GM20431 (cell line): ENCODE results near the gene NLGN1.
"Not testable (repeated sequence)": the region's sequence is repeated elsewhere in the genome, so short reads cannot be mapped to it uniquely, and the experiment has no call there.

ENCODE experiments used
- in situ Hi-C: fragments of 300-500 bp; cut with MseI, MboI; formaldehyde crosslinking; loops from one replicate; pipeline ENCODE4 v1.15.0; 2020; ENCODE audit warnings: low sequenced_read_pairs; ENCODE audit not compliant: unreplicated experiment

NLGN1 gene

GRCh38 chr3:174170248-174170647 is 772.7 kb downstream of the NLGN1 start:
- in situ Hi-C loops: no loop called here

DNA sequence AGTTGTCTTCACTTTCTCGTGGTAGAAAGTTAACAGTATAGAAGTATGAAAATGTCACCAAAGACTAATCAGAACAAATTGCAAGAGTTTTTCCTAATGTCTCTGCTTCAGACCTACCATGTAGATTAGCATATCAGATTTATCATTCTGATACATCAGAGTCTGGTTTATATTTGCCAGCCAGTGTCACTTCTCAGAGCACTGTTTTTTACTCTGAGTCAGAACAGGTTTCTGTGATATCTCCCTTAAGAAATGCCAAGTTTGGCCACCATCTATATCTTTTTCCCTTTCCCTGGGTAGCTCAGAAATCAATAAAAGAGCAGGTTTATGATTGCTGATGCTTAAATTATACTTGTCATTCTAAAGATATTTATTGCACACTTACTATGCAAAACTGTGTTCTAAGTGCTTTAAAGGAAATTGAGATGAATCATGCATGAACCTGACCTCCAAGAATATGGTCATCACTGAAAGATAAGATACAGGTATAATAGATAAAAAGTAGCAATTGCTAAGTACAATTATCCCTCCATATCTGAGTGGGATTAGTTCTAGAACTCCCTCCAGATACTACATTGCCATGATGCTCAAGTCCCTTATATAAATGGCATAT is 788.9 kb downstream of the NLGN1 start:
- in situ Hi-C loops: no loop called here

- in situ Hi-C loops: no loop called here
Measured at GRCh38 chr3:174191380-174191779, 793.8 kb downstream of the NLGN1 start.

DNA sequence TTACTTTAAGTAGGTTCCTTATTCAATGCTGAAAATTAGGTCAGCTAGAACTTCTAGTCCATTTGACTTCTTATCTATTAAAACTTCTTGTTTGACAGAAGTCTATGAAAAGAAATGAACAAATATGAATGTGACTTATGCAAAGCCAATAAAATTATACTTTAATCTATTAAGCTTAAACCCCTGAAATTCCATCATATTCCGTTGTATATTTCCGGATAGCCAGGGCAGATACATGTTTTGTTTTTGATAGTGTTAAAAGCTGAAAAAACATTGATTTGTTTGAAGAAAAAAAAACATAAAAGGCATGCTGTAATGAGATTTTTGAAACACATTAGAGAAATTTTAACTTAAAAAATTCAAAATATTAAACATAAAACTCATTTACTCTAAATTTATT is 794.4 kb downstream of the NLGN1 start:
- in situ Hi-C loops: no loop called here

- in situ Hi-C loops: no loop called here
Measured at GRCh38 chr3:174192471-174192870, 794.9 kb downstream of the NLGN1 start.

- in situ Hi-C loops: no loop called here
Measured at GRCh38 chr3:174193604-174194003, 796.1 kb downstream of the NLGN1 start.

GRCh38 chr3:174197416-174197815 is 799.9 kb downstream of the NLGN1 start:
- in situ Hi-C loops: no loop called here

- in situ Hi-C loops: no loop called here
Measured at GRCh38 chr3:174198199-174198598, 800.7 kb downstream of the NLGN1 start.

- in situ Hi-C loops: no loop called here
Measured at GRCh38 chr3:174199696-174200095, 802.2 kb downstream of the NLGN1 start.

DNA sequence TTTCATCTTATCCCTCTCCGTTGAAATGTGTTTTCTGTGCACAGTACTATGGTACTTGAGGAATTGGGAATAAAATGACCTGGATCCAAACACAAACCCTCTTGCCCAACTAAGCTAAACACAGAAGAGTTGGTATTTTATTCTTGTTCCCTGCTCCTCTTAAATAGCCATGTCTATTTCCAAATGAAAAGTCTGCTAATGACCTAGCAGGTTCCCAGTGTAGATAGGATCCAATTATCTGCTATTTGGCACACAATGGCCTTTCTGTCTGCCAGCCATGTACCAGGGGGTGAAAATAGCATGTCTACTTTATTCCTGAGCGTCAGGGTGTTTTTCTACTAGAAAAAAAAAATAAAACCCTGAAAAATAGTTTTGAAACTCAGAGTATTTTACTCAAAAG is 804.6 kb downstream of the NLGN1 start:
- in situ Hi-C loops: no loop called here

- in situ Hi-C loops: no loop called here
Measured at GRCh38 chr3:174202561-174202960, 805.0 kb downstream of the NLGN1 start.

DNA sequence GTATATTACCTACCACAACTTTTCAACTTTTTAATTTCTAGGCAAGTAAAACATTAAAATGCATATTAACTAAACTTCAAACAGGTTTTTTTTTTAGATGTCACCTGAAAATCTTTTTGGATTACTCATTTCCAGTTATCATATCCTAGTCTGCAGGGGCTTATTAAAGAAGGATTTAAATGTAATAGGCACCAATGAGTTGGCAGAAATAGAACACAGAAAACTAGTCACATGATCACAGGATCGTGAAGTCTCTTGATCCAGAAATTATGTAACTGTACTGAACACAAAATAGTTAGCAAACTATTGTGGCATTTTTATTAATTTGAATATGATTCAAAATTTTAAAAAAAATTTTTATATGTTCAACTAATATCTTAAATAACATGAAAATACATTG is 807.2 kb downstream of the NLGN1 start:
- in situ Hi-C loops: no loop called here

DNA sequence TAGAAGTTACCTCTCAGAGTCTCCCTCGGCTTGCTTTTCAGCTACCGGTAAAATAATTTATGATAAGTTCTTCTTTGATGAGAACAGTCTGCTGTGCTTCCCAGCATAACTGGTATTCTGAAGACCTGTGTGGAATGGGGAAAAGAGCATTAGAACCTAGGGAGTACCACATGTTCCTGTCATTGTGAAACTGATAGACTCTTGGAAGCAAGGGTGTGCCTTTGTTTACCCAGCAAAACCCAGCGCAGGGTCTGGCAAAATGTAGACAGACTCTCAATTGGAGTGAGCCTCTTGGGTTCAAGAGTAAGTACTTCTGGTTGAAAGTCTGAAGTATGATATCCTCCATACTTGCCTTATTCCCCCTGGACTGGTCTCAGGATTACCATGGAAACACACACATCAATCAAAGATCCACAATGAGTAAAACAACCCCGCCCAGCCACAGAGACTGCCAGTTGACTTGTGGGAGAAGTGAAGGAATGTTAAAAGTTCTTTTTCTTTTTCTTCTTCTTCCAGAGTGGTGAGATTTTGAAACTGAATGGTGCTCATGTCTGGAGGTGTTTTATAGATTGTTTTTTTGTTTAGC is 809.2 kb downstream of the NLGN1 start:
- in situ Hi-C loops: no loop called here

DNA sequence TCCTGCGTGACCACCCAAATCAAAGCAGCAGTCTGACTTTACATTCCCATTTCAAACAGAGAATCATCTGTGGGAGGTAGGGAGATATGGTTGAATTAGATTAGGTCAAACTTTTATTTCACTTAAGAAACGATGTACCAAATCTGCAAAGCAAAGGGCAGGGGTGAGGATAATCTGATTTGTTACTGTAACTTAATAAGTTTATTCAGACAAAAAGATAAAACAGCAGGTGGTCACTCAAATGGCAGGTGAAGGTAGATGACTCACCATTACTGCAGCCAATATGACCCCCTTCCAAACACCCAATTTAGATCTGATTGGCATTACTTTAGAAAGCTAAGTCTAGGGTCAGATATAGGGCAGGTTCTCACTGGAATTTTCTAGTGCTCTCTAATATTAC is 810.6 kb downstream of the NLGN1 start:
- in situ Hi-C loops: no loop called here

GRCh38 chr3:174211896-174212295 is 814.4 kb downstream of the NLGN1 start:
- in situ Hi-C loops: not testable (repeated sequence)

DNA sequence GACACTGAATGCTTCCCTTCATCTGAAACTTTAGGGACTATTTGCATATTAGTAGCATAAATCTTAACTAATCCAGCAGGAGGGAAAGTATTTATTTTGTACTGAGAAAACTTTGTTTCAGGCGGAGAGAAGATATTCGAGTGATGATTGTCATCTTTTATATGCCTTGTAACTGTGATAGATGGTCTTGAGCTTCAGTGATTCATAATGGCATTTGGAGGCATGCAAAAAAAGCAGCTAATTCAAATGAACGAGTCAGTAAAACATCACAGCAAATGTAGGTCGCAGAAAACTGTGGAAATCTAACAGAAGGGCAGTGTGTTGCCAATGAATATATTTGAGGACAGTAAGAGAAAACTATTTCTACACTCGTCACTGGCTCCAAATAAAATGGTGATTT is 817.9 kb downstream of the NLGN1 start:
- in situ Hi-C loops: no loop called here

DNA sequence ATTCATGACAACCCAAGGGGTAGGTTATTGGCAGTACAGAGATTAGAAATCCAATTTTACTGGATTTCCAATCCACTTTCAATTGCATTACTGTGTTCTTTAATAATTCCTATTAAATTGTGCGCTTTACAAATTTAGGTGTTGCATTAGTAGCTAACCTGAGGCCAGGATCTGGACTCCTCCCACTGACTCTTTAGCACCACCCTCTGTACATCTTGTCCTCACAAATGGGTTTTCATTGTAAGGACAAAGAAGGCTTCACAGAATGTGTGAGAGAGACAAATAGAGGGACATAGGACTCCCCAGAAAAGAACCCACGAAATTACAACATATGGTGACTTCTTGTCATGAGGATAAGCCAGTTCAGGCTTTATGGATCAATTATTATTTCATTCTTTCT is 818.5 kb downstream of the NLGN1 start:
- in situ Hi-C loops: no loop called here

DNA sequence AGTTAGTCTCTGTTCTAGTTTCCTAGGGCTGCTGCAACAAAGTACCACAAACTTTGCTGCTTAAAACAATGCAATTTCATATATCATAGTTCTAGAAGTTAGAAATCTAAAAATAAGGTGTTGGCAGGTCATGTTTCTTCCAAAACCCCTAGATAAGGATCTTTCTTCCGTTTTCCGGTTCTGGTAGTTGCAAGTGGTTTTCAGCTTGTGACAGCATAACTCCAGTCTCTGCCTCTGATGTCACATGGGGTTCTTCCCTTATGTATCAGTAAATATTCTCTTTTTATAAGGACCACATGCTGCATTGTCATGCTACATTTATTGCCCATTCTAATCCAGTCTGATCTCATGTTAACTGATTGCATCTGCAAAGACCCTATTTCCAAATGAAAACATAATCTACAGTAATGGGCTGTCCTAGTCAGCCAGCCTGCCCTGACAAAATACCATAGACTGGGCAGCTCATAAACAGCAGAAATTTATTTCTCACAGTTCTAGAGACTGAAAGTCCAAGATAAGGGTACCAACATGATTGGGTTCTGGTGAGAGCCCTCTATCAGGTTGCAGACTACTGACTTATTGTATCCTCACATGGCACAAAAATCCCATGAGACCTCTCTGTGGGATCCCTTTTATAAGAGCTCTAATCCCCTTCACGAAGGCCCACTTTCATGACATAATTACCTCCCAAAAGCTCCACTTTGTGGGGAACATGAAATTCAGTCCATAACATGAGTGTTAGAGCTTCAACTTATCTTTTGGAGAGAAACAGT is 819.6 kb downstream of the NLGN1 start:
- in situ Hi-C loops: no loop called here

DNA sequence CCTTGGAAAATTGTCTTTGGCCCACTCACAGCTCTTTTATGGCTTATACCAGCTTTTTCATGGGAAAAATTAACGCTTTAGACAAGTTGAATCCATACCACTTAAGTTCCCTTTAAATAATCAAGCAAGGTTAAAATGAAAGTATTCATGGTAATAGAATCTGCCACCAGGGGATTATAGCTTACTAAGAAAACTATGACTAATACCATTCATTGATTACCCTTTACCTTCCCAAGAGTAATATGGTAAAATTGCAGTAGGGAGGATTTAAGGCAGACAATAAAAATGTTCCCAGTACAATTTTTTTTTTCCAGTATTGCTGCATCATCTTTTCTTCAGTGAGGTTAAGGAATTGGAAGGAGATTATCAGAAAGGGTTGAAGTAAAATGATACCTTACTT is 820.5 kb downstream of the NLGN1 start:
- in situ Hi-C loops: no loop called here

DNA sequence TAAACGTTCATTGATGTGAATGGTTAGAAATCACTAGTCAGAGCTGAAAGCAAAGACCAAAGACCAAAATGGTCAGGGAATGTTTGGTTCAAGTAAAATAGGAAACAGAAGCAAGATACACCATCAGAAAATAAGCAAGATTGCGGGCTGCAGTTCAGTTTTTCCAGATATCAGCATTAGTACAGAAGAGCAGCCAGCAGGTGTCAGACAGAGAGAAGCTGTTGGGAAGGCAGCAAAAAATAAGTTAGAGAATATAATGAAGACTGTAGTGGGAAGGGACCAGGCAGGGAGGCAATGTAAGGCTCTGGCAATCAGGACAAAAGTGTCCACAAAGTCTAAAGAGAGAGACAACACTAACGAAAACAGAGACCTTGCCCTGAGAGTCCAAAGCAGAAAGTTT is 822.2 kb downstream of the NLGN1 start:
- in situ Hi-C loops: no loop called here

- in situ Hi-C loops: no loop called here
Measured at GRCh38 chr3:174220775-174221554, 823.4 kb downstream of the NLGN1 start.
